ENCODE data around the gene BARHL2.

The BARHL2 gene

GRCh38 chr1:90731382-90732050, 14.4 kb upstream of the BARHL2 start:
- no peaks in the 10 kb centered on the region for H3F3A ChIP-seq (ENCODE audit: control insufficient read depth, insufficient read depth)
- TF ChIP-seq EZH2phosphoT487 (IDR thresholded peaks at IDR 0.05; ENCODE audit: borderline replicate concordance, low read length) (no peak), CTCF (IDR thresholded peaks at IDR 0.05; ENCODE audit: low read depth, low read length, poor library complexity, severe bottlenecking) (no peak)
- H3K27ac ChIP-seq (ENCODE audit: low read depth, low read length) = no peak overlapping the region
- H3K4me3 ChIP-seq (ENCODE audit: low read length) = no peak overlapping the region
- H3K4me2 ChIP-seq (ENCODE audit: low read length) = no peak overlapping the region
- no peaks in the 10 kb centered on the region for H3K9me2 ChIP-seq (replicated peaks; ENCODE audit: control insufficient read depth, low read length)
- H3K79me2 ChIP-seq (ENCODE audit: control insufficient read depth, low read length) = no peaks in the 10 kb centered on the region
- no peaks in the 10 kb centered on the region for H4K20me1 ChIP-seq (ENCODE audit: control insufficient read depth, insufficient read depth, low read depth, low read length)
- no peaks in the 10 kb centered on the region for H3K9me3 ChIP-seq (ENCODE audit: control insufficient read depth, insufficient read depth, low read length)
- peaks cover 4% of the 10 kb centered on the region; the same call in 1 of the 2 replicates for H3K27me3 ChIP-seq (ENCODE audit: control insufficient read depth, low read length)
- no peaks in the 10 kb centered on the region for H3K4me1 ChIP-seq (ENCODE audit: control insufficient read depth, low read length)
- no peaks in the 10 kb centered on the region for H3K36me3 ChIP-seq (ENCODE audit: control insufficient read depth, low read length)

- no peak overlapping the region for H3K4me2 ChIP-seq (ENCODE audit: low read length)
- no peaks in the 10 kb centered on the region for H3K9me2 ChIP-seq (replicated peaks; ENCODE audit: control insufficient read depth, low read length)
- no peaks in the 10 kb centered on the region for H3F3A ChIP-seq (ENCODE audit: control insufficient read depth, insufficient read depth)
- H3K9me3 ChIP-seq (ENCODE audit: control insufficient read depth, insufficient read depth, low read length) = no peaks in the 10 kb centered on the region
- no peaks in the 10 kb centered on the region for H3K4me1 ChIP-seq (ENCODE audit: control insufficient read depth, low read length)
- no peak overlapping the region for H3K27ac ChIP-seq (ENCODE audit: low read depth, low read length)
- no peaks in the 10 kb centered on the region for H4K20me1 ChIP-seq (ENCODE audit: control insufficient read depth, insufficient read depth, low read depth, low read length)
- H3K36me3 ChIP-seq (ENCODE audit: control insufficient read depth, low read length) = no peaks in the 10 kb centered on the region
- TF ChIP-seq EZH2phosphoT487 (IDR thresholded peaks at IDR 0.05; ENCODE audit: borderline replicate concordance, low read length) (no peak), CTCF (IDR thresholded peaks at IDR 0.05; ENCODE audit: low read depth, low read length, poor library complexity, severe bottlenecking) (no peak)
- no peaks in the 10 kb centered on the region for H3K79me2 ChIP-seq (ENCODE audit: control insufficient read depth, low read length)
- H3K27me3 ChIP-seq (ENCODE audit: control insufficient read depth, low read length) = peaks cover 4% of the 10 kb centered on the region; the same call in 1 of the 2 replicates
- H3K4me3 ChIP-seq (ENCODE audit: low read length) = no peak overlapping the region
These were observed 13.3 kb upstream of the BARHL2 start for GRCh38 chr1:90730243-90731022.

GRCh38 chr1:90729504-90730242, 12.6 kb upstream of the BARHL2 start:
- no peak overlapping the region for H3K27ac ChIP-seq (ENCODE audit: low read depth, low read length)
- no peaks in the 10 kb centered on the region for H3K4me1 ChIP-seq (ENCODE audit: control insufficient read depth, low read length)
- TF ChIP-seq CTCF (IDR thresholded peaks at IDR 0.05; ENCODE audit: low read depth, low read length, poor library complexity, severe bottlenecking) (no peak), EZH2phosphoT487 (IDR thresholded peaks at IDR 0.05; ENCODE audit: borderline replicate concordance, low read length) (no peak)
- no peaks in the 10 kb centered on the region for H3F3A ChIP-seq (ENCODE audit: control insufficient read depth, insufficient read depth)
- H3K27me3 ChIP-seq (ENCODE audit: control insufficient read depth, low read length) = peaks cover 4% of the 10 kb centered on the region; the same call in 1 of the 2 replicates
- H3K9me2 ChIP-seq (replicated peaks; ENCODE audit: control insufficient read depth, low read length) = no peaks in the 10 kb centered on the region
- no peaks in the 10 kb centered on the region for H4K20me1 ChIP-seq (ENCODE audit: control insufficient read depth, insufficient read depth, low read depth, low read length)
- no peaks in the 10 kb centered on the region for H3K36me3 ChIP-seq (ENCODE audit: control insufficient read depth, low read length)
- no peaks in the 10 kb centered on the region for H3K9me3 ChIP-seq (ENCODE audit: control insufficient read depth, insufficient read depth, low read length)
- no peak overlapping the region for H3K4me2 ChIP-seq (ENCODE audit: low read length)
- no peaks in the 10 kb centered on the region for H3K79me2 ChIP-seq (ENCODE audit: control insufficient read depth, low read length)
- no peak overlapping the region for H3K4me3 ChIP-seq (ENCODE audit: low read length)
